Smooth muscle cell (in vitro differentiated cells): Measurements from ENCODE around the gene PSMD5. TPM values are rescaled to one million over a fixed set of nuclear protein-coding genes. Genes with fewer than 3 reads are reported as not detected.

ENCODE experiments used
- DNase-seq: peaks from one replicate; lab custom pipeline; 2025; ENCODE audit not compliant: unreplicated experiment; lab: John Stamatoyannopoulos, UW
- H2AFZ ChIP-seq: fragments of 200-600 bp; sonication (generic); 2 replicates; pipeline ENCODE4 v1.6.0; 2016; ENCODE audit warnings: antibody characterized with exemption, low read depth, mild to moderate bottlenecking
- H3F3A ChIP-seq: fragments of 200-600 bp; sonication (generic); 2 replicates; pipeline ENCODE4 v1.6.0; 2017; ENCODE audit warnings: antibody characterized with exemption, low read depth
- H3K27ac ChIP-seq: fragments of 200-600 bp; sonication (generic); 2 replicates; pipeline ENCODE4 v1.5.1; 2016; ENCODE audit warnings: low read depth, mild to moderate bottlenecking
- H3K27me3 ChIP-seq: fragments of 200-600 bp; sonication (generic); 2 replicates; pipeline ENCODE4 v1.6.1; 2016; ENCODE audit warnings: low read depth, mild to moderate bottlenecking
- H3K36me3 ChIP-seq: fragments of 200-600 bp; sonication (generic); 2 replicates; pipeline ENCODE4 v1.5.1; 2016; ENCODE audit warnings: low read depth
- H3K4me1 ChIP-seq: fragments of 200-600 bp; sonication (generic); 2 replicates; pipeline ENCODE4 v1.5.1; 2016; ENCODE audit warnings: low read depth
- H3K4me2 ChIP-seq: fragments of 200-600 bp; sonication (generic); 2 replicates; pipeline ENCODE4 v1.6.0; 2016; ENCODE audit warnings: mild to moderate bottlenecking
- H3K4me3 ChIP-seq: fragments of 200-600 bp; sonication (generic); 2 replicates; pipeline ENCODE4 v1.5.1; 2016; ENCODE audit warnings: mild to moderate bottlenecking
- H3K79me2 ChIP-seq: fragments of 200-600 bp; sonication (generic); 2 replicates; pipeline ENCODE4 v1.6.0; 2016; ENCODE audit warnings: low read depth, mild to moderate bottlenecking
- H3K9ac ChIP-seq: fragments of 200-600 bp; sonication (generic); 2 replicates; pipeline ENCODE4 v1.6.0; 2016; ENCODE audit warnings: low read depth
- H3K9me3 ChIP-seq: fragments of 200-600 bp; sonication (generic); replicated peaks from 2 replicates; pipeline ENCODE4 v1.5.1; 2016; ENCODE audit warnings: low read depth
- H4K20me1 ChIP-seq: fragments of 200-600 bp; sonication (generic); 2 replicates; pipeline ENCODE4 v1.6.0; 2016; ENCODE audit warnings: low read depth
- WGBS: methylation state at CpG from one replicate; pipeline ENCODE4 v1.1.7; 2016; ENCODE audit warnings: low lambda C conversion rate; 5-methylcytosine and 5-hydroxymethylcytosine counted together
- polyA plus RNA-seq: library from polyadenylated mRNA; unstranded; fragments of >200 nt; fragmentation: Nextera tagmentation; extraction: Ambion mirVana; gene quantifications from 2 replicates; pipeline ENCODE4 v1.2.1, GENCODE V29; 2016
- total RNA-seq: library from RNA; depleted of rRNA; stranded (reverse); fragments of >200 nt; gene quantifications from 2 replicates; pipeline ENCODE4 v1.2.3, GENCODE V29; 2014
- TF ChIP-seq, protein P1 (sequence below): fragments of 200-600 bp; sonication (generic); IDR thresholded peaks from 2 replicates; pipeline ENCODE4 v1.5.1; 2017; ENCODE audit warnings: borderline replicate concordance, mild to moderate bottlenecking, antibody characterized with exemption; ENCODE audit not compliant: insufficient read depth, poor library complexity, severe bottlenecking

The PSMD5 gene
- total and polyA plus RNA-seq, 2 experiments from 2014 or later: 14.4 to 18.6 TPM

DNA sequence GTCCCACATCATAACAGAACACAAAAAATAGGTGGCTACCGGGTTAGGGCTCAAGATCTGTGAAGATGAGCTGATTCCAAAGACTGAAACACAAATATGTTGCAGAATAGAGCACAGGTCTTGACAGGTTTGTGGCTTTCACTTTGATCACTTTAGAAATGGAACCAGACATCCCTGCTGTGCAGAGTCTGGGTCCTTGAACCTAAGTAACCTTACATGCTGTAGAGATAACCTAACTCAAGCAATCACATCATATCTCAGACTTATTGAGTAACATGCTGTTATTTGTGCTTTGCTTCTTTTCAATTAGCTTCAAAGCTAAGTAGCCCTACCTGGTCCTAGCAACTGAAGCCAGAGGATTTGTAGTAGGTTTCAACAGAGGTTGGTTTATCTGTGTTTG lies 73.8 kb downstream of the PSMD5 start:
- Histone ChIP-seq H2AFZ (no peak overlapping the region), H3K27me3 (no peaks in the 10 kb centered on the region), H3K27ac (no peak overlapping the region), H3K4me2 (no peak overlapping the region), H3K36me3 (peaks cover 25% of the 10 kb centered on the region), H3K4me1 (no peaks in the 10 kb centered on the region), H4K20me1 (peaks cover 12% of the 10 kb centered on the region), H3K9ac (no peak overlapping the region), H3F3A (no peaks in the 10 kb centered on the region), H3K4me3 (no peak overlapping the region), H3K79me2 (no peaks in the 10 kb centered on the region), H3K9me3 (no peaks in the 10 kb centered on the region)
- WGBS: 76% methylated on average over 1 of the region's 1 CpG
- TF ChIP-seq, protein P1, sequence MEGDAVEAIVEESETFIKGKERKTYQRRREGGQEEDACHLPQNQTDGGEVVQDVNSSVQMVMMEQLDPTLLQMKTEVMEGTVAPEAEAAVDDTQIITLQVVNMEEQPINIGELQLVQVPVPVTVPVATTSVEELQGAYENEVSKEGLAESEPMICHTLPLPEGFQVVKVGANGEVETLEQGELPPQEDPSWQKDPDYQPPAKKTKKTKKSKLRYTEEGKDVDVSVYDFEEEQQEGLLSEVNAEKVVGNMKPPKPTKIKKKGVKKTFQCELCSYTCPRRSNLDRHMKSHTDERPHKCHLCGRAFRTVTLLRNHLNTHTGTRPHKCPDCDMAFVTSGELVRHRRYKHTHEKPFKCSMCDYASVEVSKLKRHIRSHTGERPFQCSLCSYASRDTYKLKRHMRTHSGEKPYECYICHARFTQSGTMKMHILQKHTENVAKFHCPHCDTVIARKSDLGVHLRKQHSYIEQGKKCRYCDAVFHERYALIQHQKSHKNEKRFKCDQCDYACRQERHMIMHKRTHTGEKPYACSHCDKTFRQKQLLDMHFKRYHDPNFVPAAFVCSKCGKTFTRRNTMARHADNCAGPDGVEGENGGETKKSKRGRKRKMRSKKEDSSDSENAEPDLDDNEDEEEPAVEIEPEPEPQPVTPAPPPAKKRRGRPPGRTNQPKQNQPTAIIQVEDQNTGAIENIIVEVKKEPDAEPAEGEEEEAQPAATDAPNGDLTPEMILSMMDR: no peak
- no peak for DNase-seq

DNA sequence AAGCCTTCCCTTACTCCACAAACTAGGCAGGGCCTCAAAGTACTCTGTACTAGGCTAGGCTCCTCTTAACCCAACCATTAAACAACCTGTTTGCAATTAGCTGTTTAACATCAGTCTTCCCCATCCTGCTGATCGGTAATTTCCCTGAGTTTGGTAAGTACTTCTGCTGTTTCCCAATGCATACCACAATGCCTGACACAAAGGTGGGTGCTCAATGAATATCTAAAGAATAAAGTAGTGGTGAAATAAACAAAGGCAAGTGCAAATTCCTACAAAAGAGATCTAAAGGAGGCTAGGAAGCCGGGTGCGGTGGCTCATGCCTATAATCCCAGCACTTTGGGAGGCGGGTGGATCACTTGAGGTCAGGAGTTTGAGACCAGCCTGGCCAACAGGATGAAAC lies 74.5 kb downstream of the PSMD5 start:
- Histone ChIP-seq H3K36me3 (peaks cover 29% of the 10 kb centered on the region), H4K20me1 (peaks cover 15% of the 10 kb centered on the region), H3K27ac (no peak overlapping the region)

DNA sequence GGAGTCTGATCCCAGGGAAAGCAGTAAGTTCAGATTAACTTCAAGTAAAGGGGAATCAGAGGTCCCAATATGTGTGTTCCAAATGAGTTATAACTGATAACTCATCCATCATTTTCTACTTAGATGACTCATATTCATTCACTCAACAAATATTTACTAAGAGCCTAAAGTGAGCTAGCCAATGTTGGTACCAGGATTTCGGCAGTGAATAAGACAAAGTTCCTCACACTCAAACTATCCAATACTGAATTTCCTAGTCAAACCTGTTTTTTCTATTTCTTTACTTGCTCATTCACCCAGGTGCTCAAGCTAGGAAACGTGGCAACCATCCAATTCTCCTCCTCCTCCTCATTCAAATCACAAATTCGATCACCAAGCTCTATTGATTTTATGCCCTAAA lies 75.3 kb downstream of the PSMD5 start:
- Histone ChIP-seq H4K20me1 (peaks cover 21% of the 10 kb centered on the region), H3K27ac (no peak overlapping the region), H3K9ac (no peak overlapping the region), H3K4me1 (no peaks in the 10 kb centered on the region), H3K79me2 (no peaks in the 10 kb centered on the region), H3K4me3 (no peak overlapping the region), H2AFZ (no peak overlapping the region), H3K27me3 (no peaks in the 10 kb centered on the region), H3F3A (no peaks in the 10 kb centered on the region), H3K4me2 (no peak overlapping the region), H3K36me3 (peaks cover 29% of the 10 kb centered on the region), H3K9me3 (no peaks in the 10 kb centered on the region)
- TF ChIP-seq, protein P1: no peak
- no peak for DNase-seq
- 93% methylated on average over 3 of the region's 3 CpGs for WGBS

More for the DNA sequence above, 74.5 kb downstream of the PSMD5 start:
- no peaks in the 10 kb centered on the region for H3K27me3 ChIP-seq
- no peaks in the 10 kb centered on the region for H3K9me3 ChIP-seq
- no peak overlapping the region for H3K9ac ChIP-seq
- no peak overlapping the region for H3K4me3 ChIP-seq
- WGBS: 87% methylated on average over 4 of the region's 4 CpGs
- H3F3A ChIP-seq: no peaks in the 10 kb centered on the region
- TF ChIP-seq, protein P1: no peak
- no peak overlapping the region for H2AFZ ChIP-seq
- DNase-seq: no peak
- H3K4me1 ChIP-seq: no peaks in the 10 kb centered on the region
- no peaks in the 10 kb centered on the region for H3K79me2 ChIP-seq
- H3K4me2 ChIP-seq: no peak overlapping the region

Other genes with a start within 250 kb of the PSMD5 start
- 6.0 and 9.8 TPM in 2 replicates for gene MEGF9, start 128.5 kb downstream of the PSMD5 start, total RNA-seq
- 1.8 and 2.7 TPM in 2 replicates for gene MEGF9, start 128.5 kb downstream of the PSMD5 start, polyA plus RNA-seq
- 17.2 and 35.4 TPM in 2 replicates for gene FBXW2, start 49.5 kb downstream of the PSMD5 start, total RNA-seq
- gene FBXW2, start 49.5 kb downstream of the PSMD5 start, polyA plus RNA-seq: 22.1 and 28.6 TPM in 2 replicates
- 18.2 and 19.3 TPM in 2 replicates for gene PHF19, start 34.3 kb upstream of the PSMD5 start, total RNA-seq
- gene PHF19, start 34.3 kb upstream of the PSMD5 start, polyA plus RNA-seq: 14.1 and 16.0 TPM in 2 replicates
- gene TRAF1, start 83.9 kb upstream of the PSMD5 start, total RNA-seq: 5.4 and 5.9 TPM in 2 replicates
- gene TRAF1, start 83.9 kb upstream of the PSMD5 start, polyA plus RNA-seq: 2.9 and 4.6 TPM in 2 replicates
- 0.76 and 4.4 TPM in 2 replicates for gene C5, start 207.4 kb upstream of the PSMD5 start, total RNA-seq
- 0.19 and 0.57 TPM in 2 replicates for gene C5, start 207.4 kb upstream of the PSMD5 start, polyA plus RNA-seq
- gene CNTRL, start 232.0 kb upstream of the PSMD5 start, total RNA-seq: 9.1 and 9.5 TPM in 2 replicates
- gene CNTRL, start 232.0 kb upstream of the PSMD5 start, polyA plus RNA-seq: 2.8 and 3.6 TPM in 2 replicates